DMS53 treated with DMSO at 0.1 percent for 48 hours (cell line): ENCODE results near the gene PAPPA.

Experiments
- DNase-seq: peaks from one replicate; lab custom pipeline; 2025; ENCODE audit not compliant: unreplicated experiment; lab: John Stamatoyannopoulos, UW

The PAPPA gene

GRCh38 chr9:116271340-116271739 lies 117.7 kb downstream of the PAPPA start:
- peak; percentile 45 for DNase-seq

- DNase-seq = no peak
These were observed 118.4 kb downstream of the PAPPA start for GRCh38 chr9:116271991-116272390.

GRCh38 chr9:116274293-116274692 lies 120.7 kb downstream of the PAPPA start:
- no peak for DNase-seq

GRCh38 chr9:116275418-116276195 lies 122.0 kb downstream of the PAPPA start:
- no peak for DNase-seq

GRCh38 chr9:116276196-116276493 lies 122.6 kb downstream of the PAPPA start:
- DNase-seq = no peak

- no peak for DNase-seq
These were observed 123.1 kb downstream of the PAPPA start for GRCh38 chr9:116276651-116277121.

GRCh38 chr9:116278326-116278725 lies 124.7 kb downstream of the PAPPA start:
- no peak for DNase-seq

GRCh38 chr9:116279230-116279629 lies 125.6 kb downstream of the PAPPA start:
- DNase-seq = no peak

- peak; percentile 16 for DNase-seq
These were observed 126.9 kb downstream of the PAPPA start for GRCh38 chr9:116280529-116280928.

GRCh38 chr9:116282597-116282996 lies 129.0 kb downstream of the PAPPA start:
- no peak for DNase-seq

GRCh38 chr9:116284518-116284917 lies 130.9 kb downstream of the PAPPA start:
- no peak for DNase-seq

GRCh38 chr9:116285320-116285719 lies 131.7 kb downstream of the PAPPA start:
- DNase-seq = no peak

- no peak for DNase-seq
These were observed 132.7 kb downstream of the PAPPA start for GRCh38 chr9:116286297-116286696.

- DNase-seq = no peak
These were observed 134.1 kb downstream of the PAPPA start for GRCh38 chr9:116287721-116288120.

GRCh38 chr9:116288658-116289057 lies 135.1 kb downstream of the PAPPA start:
- DNase-seq = no peak

- DNase-seq = no peak
These were observed 143.8 kb downstream of the PAPPA start for GRCh38 chr9:116297346-116297745.

- DNase-seq = no peak
These were observed 144.7 kb downstream of the PAPPA start for GRCh38 chr9:116298249-116298648.

- DNase-seq = no peak
These were observed 145.3 kb downstream of the PAPPA start for GRCh38 chr9:116298878-116299391.

- DNase-seq = no peak
These were observed 146.8 kb downstream of the PAPPA start for GRCh38 chr9:116300360-116300870.

GRCh38 chr9:116303270-116303669 lies 149.7 kb downstream of the PAPPA start:
- no peak for DNase-seq

GRCh38 chr9:116303886-116304538 lies 150.4 kb downstream of the PAPPA start:
- no peak for DNase-seq

GRCh38 chr9:116304761-116305160 lies 151.2 kb downstream of the PAPPA start:
- no peak for DNase-seq
